Tibial artery (tissue), 4 donors: ENCODE data around the gene TAF1B.

Experiments used
- DNase-seq, 2 donors: peaks; one replicate each; pipeline ENCODE4 v3.0.0-alpha.2; 2019
- H3K27ac ChIP-seq, 2 donors: fragments of 200-600 bp; sonication (generic) in 1 of 2; 1 replicate in 1 of 2; 2 replicates in 1 of 2; pipeline ENCODE4 v1.5.1; 2018 to 2019; ENCODE audit warnings: mild to moderate bottlenecking in 1 of 2
- H3K27me3 ChIP-seq, 2 donors: fragments of 200-600 bp; sonication (generic) in 1 of 2; one replicate each; pipeline versions ENCODE4 v1.5.1 to v1.6.0; 2016 to 2019
- H3K36me3 ChIP-seq, 3 donors: fragments of 200-600 bp; sonication (generic) in 2 of 3; one replicate each; pipeline ENCODE4 v1.5.1; 2016 to 2019; ENCODE audit warnings: mild to moderate bottlenecking in 2 of 3
- H3K4me1 ChIP-seq, 4 donors: fragments of 200-600 bp; sonication (generic) in 2 of 4; 1 replicate in 3 of 4; 2 replicates in 1 of 4; pipeline ENCODE4 v1.5.1; 2016 to 2019
- H3K4me3 ChIP-seq, 2 donors: fragments of 200-600 bp; sonication (generic) in 1 of 2; 1 replicate in 1 of 2; 2 replicates in 1 of 2; pipeline ENCODE4 v1.5.1; 2018 to 2019; ENCODE audit warnings: mild to moderate bottlenecking in 2 of 2
- H3K9me3 ChIP-seq, 3 donors: fragments of 200-600 bp; sonication (generic) in 1 of 3; one replicate each; pipeline ENCODE4 v1.5.1; 2016 to 2019
- intact Hi-C: fragments of 100-400 bp; cut with DNase I; formaldehyde crosslinking; loops from one replicate; pipeline ENCODE4 v1.15.0; 2023; ENCODE audit warnings: low total_unique reads
- TF ChIP-seq, protein P1 (sequence below), 2 experiments: fragments of 200-600 bp in 1 of 2; fragments of 450-650 bp in 1 of 2; IDR thresholded peaks; one replicate each; pipeline ENCODE4 v1.5.1; 2017 to 2019; ENCODE audit warnings: antibody characterized with exemption in 2 of 2, mild to moderate bottlenecking in 1 of 2, moderate library complexity in 1 of 2

TAF1B gene

DNA sequence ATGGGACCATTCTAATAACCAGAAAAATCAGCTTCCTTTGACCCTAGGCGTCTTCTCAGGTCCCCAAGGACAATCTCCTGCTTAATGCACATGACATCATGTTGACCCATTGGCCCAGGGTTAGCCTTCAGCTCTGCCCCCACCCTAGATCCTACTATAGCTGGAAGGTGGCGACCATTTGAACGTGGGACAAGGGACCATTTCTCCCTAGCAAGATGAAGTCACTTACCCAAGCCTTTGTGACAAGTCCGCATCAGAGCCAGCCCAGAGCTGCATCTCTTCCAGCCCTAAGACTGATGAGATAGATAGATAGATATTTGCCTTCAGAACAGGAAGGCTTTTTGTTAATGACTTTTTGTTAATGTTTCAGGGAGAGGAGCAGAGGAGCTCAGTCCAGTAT lies 28.2 kb upstream of the TAF1B start:
- TF ChIP-seq, protein P1, sequence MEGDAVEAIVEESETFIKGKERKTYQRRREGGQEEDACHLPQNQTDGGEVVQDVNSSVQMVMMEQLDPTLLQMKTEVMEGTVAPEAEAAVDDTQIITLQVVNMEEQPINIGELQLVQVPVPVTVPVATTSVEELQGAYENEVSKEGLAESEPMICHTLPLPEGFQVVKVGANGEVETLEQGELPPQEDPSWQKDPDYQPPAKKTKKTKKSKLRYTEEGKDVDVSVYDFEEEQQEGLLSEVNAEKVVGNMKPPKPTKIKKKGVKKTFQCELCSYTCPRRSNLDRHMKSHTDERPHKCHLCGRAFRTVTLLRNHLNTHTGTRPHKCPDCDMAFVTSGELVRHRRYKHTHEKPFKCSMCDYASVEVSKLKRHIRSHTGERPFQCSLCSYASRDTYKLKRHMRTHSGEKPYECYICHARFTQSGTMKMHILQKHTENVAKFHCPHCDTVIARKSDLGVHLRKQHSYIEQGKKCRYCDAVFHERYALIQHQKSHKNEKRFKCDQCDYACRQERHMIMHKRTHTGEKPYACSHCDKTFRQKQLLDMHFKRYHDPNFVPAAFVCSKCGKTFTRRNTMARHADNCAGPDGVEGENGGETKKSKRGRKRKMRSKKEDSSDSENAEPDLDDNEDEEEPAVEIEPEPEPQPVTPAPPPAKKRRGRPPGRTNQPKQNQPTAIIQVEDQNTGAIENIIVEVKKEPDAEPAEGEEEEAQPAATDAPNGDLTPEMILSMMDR (IDR thresholded peaks at IDR 0.05): no peak
- Histone ChIP-seq H3K4me3 (no peak overlapping the region), H3K9me3 (no peaks in the 10 kb centered on the region), H3K4me1 (peaks cover 0 to 15% (median 12%) of the 10 kb centered on the region in 4 donors), H3K27ac (no peak overlapping the region), H3K27me3 (peaks cover 0 to 3% of the 10 kb centered on the region in 2 donors), H3K36me3 (no peaks in the 10 kb centered on the region)
- intact Hi-C loops: loop anchor here (10.0 kb wide), 2 partner anchors 130 to 1140 kb away; no protein-coding TSS in a partner anchor
- no peak for DNase-seq

DNA sequence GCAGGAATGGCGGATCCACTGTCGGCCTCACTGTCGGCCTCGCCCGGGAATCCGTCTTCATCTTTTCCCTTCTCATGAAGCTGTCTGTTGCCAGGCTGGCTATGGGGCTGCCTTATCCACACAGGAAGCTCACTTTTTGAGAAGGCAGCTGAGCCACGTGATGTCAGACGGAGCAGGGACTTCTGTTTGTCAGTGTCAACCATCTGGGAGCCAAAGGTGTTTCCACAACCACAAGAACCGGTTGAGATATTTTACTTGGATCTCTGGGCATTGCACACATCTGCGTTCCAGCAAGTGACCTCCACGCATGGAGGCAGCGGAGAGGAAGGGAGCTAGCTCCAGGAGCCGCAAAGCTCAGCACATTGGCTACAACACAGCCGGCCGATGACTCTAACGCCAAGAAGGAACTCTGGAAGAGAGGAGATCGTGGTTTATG lies 27.4 kb upstream of the TAF1B start:
- Histone ChIP-seq H3K4me1 (peaks cover 0 to 15% (median 12%) of the 10 kb centered on the region in 4 donors), H3K27me3 (peaks cover 0 to 3% of the 10 kb centered on the region in 2 donors), H3K36me3 (no peaks in the 10 kb centered on the region), H3K27ac (no peak overlapping the region), H3K9me3 (no peaks in the 10 kb centered on the region), H3K4me3 (no peak overlapping the region)
- intact Hi-C loops: loop anchor here (10.0 kb wide), 2 partner anchors 129 to 1141 kb away; no protein-coding TSS in a partner anchor
- TF ChIP-seq, protein P1 (IDR thresholded peaks at IDR 0.05): no peak
- no peak for DNase-seq

DNA sequence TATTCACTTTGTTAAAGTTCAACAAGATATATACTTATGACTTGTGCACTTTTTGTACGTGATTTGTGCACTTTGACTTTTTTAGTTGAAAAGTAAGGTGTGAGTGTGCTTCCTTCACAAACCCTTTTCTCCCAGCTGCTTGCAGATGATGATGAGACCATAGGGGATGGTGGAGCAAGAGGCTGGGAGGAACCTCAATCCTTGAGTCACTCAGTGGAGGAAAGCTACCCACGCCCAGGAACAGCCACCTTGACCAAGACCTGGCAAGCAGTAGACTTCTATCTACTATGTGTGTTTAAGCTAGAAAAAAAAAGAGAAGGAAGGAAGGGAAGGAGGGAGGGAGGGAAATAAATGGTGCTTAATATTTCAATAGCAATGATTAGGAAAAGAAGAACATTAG lies 25.2 kb upstream of the TAF1B start:
- DNase-seq: no peak
- Histone ChIP-seq H3K4me3 (no peak overlapping the region), H3K27ac (no peak overlapping the region), H3K27me3 (peaks cover 0 to 3% of the 10 kb centered on the region in 2 donors), H3K4me1 (peaks cover 0 to 15% (median 11%) of the 10 kb centered on the region in 4 donors), H3K9me3 (no peaks in the 10 kb centered on the region), H3K36me3 (no peaks in the 10 kb centered on the region)
- intact Hi-C loops: loop anchor here (10.0 kb wide), 2 partner anchors 127 to 1143 kb away; no protein-coding TSS in a partner anchor
- TF ChIP-seq, protein P1 (IDR thresholded peaks at IDR 0.05): no peak

DNA sequence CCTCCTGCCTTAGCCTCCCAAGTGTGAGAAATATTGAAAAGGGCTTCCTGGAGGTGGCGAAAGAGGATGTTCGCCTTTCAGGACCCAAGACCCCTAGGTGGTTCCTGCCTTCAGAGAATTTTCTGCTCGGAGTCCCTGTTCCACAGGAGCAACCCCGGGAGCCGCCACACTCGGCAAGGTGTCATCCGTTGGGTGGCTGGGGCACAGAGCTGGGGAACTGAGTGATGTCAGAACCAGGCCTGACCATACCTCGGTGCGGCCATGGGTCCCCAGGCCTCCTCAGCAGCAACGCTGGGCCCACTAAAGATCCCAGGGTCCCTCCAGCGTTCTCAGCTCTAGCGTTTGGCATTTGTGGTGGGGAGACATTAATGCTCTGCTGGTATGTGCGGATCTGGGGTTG lies 23.7 kb upstream of the TAF1B start:
- Histone ChIP-seq H3K36me3 (no peaks in the 10 kb centered on the region), H3K4me1 (peaks cover 0 to under 1% (median 0%) of the 10 kb centered on the region in 4 donors), H3K4me3 (no peak overlapping the region), H3K27me3 (peaks cover 0 to 3% of the 10 kb centered on the region in 2 donors), H3K27ac (no peak overlapping the region), H3K9me3 (no peaks in the 10 kb centered on the region)
- intact Hi-C loops: loop anchor here (10.0 kb wide), 2 partner anchors 125 to 1145 kb away; no protein-coding TSS in a partner anchor
- DNase-seq: no peak
- TF ChIP-seq, protein P1 (IDR thresholded peaks at IDR 0.05): no peak

DNA sequence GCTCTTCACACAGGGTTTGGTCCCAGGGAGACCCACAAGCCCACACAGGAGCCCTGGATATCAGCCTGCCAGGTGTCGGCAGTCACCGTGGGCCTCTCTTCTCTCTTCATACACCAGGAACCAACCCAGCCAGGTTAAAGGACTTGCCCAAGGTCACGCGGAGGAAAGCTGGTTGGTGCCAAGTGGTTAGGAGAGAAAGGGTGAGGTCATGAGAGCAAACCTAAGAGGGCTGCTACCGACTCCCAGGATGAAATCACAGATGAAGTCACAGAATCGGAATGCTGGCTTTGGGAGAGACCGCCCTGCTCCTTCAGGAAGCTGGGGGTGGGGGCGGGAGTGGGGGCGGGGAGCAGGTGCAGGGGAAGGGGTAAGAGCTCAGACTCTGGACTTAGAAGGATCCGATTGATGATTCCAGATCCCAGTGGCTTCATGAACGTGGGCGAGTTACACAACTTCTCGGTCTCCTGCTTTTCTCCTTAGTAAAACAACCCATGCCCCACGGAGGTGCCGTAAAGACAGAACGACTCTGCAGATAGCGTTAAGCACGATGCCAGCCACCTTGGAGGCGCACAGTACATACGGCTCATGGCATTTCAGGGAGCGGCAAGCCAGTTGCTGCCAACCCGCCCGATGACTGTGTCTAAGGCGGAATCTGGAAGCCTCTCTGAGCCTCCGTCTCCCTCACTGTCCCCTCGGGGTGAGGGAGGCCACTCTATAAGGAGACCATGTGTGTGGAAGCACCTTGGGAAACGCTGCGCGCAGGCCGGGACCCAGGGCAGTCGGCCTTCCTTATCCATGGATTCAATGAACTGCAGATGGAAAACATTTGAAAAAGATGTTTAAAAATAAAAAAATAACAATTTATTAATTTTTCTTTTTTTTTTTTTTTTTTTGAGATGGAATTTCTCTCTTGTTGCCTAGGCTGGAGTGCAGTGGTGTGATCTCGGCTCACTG lies 23.0 kb upstream of the TAF1B start:
- no peak overlapping the region for H3K4me3 ChIP-seq
- TF ChIP-seq, protein P1 (IDR thresholded peaks at IDR 0.05): no peak
- no peak for DNase-seq
- H3K36me3 ChIP-seq: no peaks in the 10 kb centered on the region
- H3K27me3 ChIP-seq: peaks cover 0 to 3% of the 10 kb centered on the region in 2 donors
- no peak overlapping the region for H3K27ac ChIP-seq
- no peaks in the 10 kb centered on the region for H3K9me3 ChIP-seq
- no peaks in the 10 kb centered on the region for H3K4me1 ChIP-seq
- intact Hi-C loops: no loop called here
